GM19324 (cell line): ENCODE measurements around the gene PAQR7.

ENCODE experiments used
- ATAC-seq: cut with Tn5 transposase; IDR thresholded peaks from one replicate; pipeline ENCODE4 v1.9.1; 2021; ENCODE audit warnings: mild to moderate bottlenecking, moderate library complexity; ENCODE audit not compliant: unreplicated experiment, low FRiP score

The PAQR7 gene

DNA sequence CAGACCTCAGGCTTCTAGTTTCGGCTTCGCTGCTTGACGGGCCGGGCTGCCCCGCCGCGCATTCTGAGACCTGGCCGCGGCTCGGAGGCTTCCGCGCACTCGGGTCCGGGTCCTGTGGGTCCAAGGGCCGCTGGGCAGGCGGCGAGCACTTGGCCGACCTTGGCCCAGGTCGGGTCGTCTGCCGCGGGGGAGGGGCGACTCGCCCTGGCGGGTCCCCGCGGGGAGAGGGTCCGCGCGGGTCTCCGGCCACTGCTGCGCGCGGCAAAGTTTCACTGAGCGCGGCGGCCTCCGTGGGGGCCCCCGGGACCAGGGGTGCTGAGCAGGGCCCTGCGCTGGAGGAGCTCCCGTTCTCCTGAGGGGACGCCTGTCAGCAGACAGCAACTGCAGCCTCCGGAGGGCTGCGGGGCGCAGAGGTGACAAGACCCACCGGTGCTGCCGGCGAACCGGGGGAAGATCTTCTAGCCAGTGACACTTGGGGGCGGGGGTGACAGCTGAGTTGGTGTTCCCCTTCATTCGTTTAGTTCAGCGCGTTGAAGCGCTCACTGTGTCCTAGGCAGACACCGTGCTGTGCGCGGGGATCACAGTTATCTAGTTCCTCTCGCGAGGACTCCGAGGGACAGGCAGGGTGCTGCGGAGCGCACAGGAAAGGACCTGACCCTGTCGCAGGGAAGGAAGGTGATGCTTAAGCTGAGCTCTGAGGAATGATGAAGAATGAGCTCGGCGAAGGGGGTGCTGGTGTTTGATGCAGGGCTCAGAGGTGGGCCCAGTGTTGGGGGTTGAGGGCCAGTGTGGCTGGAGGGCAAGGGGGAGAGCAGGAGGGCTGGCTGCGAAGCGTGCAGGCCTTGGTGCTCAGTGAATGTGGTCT lies 55.0 kb downstream of the PAQR7 start:
- peak; percentile 28 for ATAC-seq

DNA sequence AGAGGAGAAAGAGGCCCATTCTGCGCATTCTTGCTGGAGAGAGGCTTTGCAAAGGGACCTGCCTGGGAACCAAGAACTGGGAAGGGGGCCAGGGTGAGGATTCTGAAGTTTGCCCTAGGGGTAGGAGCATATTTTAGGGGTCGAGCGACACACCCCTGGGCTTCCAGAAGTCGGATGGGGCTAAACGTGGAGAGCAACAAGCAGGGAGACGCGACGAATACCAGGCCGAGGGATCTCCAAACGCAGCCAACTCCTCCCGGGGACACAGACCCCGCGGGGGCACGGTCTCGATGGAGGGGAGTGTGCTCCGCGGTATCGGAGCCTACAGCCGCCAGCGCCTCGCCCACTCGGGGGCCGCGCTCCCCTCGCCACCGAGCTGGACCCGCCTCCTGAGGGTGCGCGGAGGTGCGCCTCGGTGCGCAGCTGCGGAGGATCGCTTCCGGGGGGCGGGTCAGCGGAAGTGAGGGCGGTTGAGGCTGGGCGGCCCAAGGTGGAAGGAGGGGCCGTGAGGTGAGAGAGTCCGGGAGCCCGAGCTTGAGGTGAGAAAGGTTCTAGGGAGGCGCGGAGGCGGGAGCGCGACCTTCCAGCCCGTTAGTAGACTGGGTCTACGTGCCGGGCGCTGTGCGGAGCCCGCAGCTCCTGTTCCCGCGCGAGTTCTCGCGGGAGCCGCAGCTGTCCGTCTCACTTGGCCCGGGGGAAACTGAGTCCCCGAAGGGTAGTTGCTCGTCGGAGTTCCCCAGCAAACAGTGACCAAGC lies 55.8 kb downstream of the PAQR7 start, which contains the start of gene MTFR1L:
Gene MTFR1L, plus strand, starts transcription at position 464 of the 756 bp plus-strand sequence. CDS start 3,151 bp downstream, outside the sequence.
- peak; percentile 82 for ATAC-seq

DNA sequence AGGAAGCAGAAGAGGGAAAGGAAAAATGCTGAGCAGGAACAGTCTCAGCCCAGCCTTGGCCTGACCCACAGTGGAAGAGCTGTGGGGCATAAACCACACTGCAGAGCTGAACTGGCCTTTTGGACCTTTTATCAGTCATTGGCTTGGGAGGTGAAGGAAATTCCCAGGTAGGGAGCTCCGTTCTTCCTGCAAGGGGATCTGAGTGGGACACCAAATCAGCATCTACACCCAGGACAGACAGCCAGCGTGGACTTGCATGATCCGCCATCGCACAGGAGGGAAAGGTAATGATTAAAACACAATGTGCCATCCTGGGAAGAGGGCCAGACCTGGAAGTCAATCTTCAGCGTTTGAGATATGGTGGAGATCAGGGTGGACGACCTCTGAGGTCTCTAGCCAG lies 56.9 kb downstream of the PAQR7 start:
- ATAC-seq = no peak

DNA sequence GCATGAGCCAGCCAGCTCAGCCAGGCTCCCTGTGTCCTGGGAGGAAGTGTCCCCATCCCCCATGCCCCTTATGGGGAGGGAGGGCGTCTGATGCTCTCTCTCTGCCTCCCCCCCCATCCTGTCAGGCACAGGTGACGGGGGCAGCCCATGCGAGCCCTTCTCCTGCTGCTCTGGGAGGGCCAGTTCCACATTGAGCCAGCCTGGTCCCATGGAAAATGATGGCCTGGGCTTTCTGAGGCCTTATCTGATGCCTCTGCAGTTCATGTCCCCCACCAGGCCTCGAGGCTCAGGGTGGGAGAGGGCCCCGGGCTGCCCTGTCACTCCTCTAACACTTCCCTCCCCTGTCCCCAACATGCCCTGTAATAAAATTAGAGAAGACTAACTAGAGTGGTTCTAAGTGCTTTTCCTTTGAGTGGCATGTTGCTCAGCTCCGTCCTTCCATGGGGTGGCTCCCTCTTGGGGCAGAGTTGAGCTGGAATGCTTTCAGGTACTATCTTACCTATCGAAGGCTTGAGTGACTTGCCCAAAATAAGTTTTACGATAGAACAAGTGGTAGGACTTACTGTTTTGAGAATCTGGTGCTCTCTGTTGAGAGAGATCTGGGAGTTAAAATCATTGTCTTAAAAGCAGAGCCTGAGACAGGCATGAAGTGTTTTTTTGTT lies 57.5 kb downstream of the PAQR7 start:
- ATAC-seq = no peak

DNA sequence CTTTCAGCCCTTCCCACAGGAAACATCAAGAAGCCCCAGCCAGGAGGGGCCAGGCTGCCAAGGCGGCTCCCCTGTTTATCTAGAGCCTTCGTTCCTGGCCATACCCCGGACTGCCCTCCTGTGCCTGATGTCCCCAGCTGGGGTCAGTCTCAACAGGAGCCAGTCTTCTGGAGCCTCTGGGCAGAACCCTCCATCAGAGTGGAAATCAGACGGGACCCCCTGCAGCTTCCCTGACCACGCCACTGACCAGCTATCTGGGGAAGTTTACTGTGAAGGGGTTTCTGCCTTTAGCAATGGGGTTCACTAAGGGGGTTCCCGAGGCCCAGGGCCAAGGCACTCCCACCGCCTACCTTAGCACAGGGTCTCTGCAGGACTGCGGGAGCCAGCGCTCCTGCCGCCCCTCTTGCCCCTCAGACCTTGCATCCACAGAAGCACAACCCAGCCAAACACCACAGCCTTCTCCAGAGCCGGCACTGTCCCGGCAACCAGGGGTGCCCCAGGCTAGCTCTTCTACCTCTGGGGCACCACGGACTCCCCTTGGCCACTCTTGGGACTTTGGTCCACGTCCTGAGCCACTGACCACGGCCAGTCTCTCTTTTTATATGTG lies 59.3 kb downstream of the PAQR7 start:
- no peak for ATAC-seq

DNA sequence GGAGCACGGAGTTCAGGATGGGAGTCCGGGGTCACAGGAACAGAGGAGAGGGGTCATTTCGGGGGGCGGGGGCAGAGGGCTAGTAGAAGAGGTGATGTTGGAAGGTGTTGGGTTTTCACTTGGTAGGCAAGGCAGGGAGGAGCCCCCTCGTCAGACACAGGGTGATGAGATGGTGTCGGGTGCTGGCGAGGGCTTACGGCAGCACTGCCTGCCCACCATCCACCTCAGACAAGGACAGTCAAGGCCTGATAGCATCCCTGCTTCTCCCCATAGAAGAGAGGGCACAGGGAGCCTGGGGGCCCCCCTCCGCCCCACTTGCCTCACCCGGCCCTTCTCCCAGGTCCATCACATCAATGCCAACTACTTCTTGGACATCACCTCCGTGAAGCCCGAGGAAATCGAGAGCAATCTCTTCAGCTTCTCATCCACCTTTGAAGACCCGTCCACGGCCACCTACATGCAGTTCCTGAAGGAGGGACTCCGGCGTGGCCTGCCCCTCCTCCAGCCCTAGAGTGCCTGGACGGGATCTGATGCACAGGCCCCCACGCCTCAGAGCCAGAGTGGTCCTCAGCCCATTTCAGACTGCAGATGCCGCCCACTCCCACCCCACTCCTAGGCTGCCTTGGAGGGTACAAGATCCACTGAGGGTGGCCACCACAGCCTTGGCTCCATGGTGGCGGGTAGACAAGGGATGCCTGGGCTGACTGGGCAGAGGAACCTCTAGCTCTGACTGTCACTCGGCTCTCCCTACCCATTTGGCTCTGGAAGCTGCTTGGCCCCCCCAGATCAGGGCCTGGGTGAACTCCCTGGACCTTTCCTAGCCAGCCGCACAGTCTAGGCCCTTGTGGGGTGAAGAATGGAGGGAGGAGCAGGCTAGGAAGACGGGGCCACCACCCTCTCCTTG lies 60.0 kb downstream of the PAQR7 start:
- no peak for ATAC-seq

DNA sequence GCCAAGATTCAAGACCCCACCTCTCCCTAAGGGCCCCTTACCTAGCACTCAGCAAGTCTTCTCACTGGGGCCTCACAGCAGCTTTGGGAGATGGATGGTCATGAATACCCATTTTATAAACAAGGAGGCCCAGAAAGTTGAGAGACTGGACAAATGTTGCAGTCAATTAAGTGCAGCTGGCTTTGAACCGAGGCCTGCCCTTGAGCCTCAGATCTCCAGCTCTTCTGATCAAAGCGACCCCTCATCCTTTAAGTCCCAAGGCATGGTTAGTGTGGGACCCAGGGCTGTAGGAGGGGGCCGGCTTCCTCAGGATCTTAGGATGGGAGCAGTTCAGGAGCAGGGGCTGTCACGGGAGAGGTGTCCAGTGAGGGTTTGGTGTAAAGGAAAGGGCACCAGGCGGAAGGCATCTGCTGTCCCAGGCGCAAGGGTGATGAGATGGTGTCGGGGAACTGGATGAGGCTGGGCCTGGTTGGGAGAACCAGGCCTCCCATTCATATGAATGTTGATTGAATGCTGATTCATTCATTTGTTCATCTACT lies 60.9 kb downstream of the PAQR7 start:
- ATAC-seq = no peak

DNA sequence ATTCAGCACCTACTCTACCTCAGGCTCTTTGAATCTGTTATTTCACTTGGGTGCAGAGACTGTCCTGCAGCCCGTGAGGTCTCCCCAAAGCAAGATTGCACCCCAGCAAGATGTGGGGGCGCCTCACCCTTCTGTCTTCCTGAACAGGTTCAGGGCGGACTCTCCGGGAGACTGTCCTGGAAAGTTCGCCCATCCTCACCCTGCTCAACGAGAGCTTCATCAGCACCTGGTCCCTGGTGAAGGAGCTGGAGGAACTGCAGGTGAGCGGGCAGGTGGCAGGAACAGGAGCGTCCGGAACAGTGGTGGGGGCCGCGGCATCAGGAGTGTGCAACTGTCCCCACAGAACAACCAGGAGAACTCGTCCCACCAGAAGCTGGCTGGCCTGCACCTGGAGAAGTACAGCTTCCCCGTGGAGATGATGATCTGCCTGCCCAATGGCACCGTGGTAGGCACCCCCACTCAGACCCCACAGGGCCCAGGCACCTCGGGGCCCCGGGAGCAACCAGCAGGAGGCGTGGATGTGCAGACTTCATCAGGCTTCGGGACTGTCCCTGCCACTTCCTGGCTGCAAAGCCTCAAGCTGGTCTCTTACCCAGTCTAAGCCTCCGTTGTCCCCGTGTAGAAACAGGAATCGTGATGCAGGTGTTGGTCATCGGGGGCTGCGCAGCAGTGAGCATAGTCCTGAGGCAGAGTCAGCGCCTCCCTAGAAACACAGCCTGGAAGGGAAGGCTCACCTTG lies 61.6 kb downstream of the PAQR7 start:
- no peak for ATAC-seq

DNA sequence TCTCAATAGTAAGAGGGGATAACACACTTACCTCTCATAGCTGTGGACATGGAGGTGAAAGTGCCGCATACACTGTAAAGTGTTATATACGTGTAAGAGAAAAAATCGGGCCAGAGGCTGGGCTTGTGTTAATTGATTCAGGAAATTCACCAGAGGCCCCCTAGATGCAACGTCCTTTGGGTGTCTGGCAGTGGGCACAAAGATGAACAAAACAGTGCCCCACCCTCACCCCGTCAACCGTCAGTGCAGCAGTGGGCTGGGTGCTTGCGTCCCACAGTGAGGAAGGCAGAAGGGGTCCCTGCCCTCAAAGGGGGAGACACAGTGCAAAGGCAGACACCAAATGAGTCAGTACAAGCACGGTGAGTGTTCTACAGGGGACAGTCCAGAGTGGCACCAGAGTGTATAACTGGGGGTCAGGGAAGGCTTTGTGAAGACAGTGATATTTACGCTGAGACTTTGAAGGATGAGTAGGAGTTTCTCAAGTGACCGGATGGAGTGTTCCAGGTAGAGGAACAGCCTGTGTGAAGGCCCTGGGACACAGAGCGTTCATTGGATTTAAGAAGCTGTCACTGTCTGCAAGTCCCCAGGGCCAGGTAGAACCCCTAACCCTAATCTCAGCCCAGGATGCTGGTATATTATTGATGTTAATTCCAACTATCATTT lies 62.3 kb downstream of the PAQR7 start:
- ATAC-seq = no peak
